HCT116 (cell line): ENCODE results near the gene ZP1. TPM values are rescaled to one million over a fixed set of nuclear protein-coding genes. Genes with fewer than 3 reads are reported as not detected.

ENCODE experiments used
- ATAC-seq: fragments of 200-7000 bp; cut with Tn5 transposase; 2 replicates; pipeline ENCODE4 v1.9.1; 2020; ENCODE audit warnings: mild to moderate bottlenecking, moderate library complexity
- BruUV-seq: library from RNA; stranded (reverse); fragments of 400-500 nt; replicated peaks from 2 replicates; lab custom pipeline; 2021; lab: Mats Ljungman, UMichigan
- CTCF ChIA-PET: fragments of 300-600 bp; sonication (Branson Sonifier 250); formaldehyde crosslinking; loops from one replicate; lab custom pipeline; 2021; ENCODE audit warnings: antibody characterized with exemption; lab: Charles Lee
- POLR2A ChIA-PET: fragments of 300-600, 350-600 bp; sonication (Branson Sonifier 250); formaldehyde crosslinking; loops from one replicate; lab custom pipeline; 2021; ENCODE audit warnings: antibody characterized with exemption; lab: Charles Lee
- RAD21 ChIA-PET, 2 experiments: fragments of 300-600 bp; sonication (Branson Sonifier 250); formaldehyde crosslinking; loops; one replicate each; lab custom pipeline; 2023; ENCODE audit warnings: low total read pairs in 2 of 2; ENCODE audit not compliant: uncharacterized antibody in 2 of 2, unreplicated experiment in 2 of 2, low non-redundant PET in 1 of 2; lab: Charles Lee
- DNase-seq: peaks from one replicate; pipeline ENCODE4 v3.0.0-alpha.2; 2010; ENCODE audit warnings: low read depth, low spot score
- H2AFZ ChIP-seq: fragments of 200-600 bp; shearing (Covaris generic), sonication (generic); 2 replicates; pipeline ENCODE4 v1.6.1; 2017; ENCODE audit warnings: low read depth, mixed run types, mixed read lengths, antibody characterized with exemption, low read length; ENCODE audit not compliant: poor library complexity, severe bottlenecking
- H3K27ac ChIP-seq: 2 replicates; pipeline ENCODE4 v1.5.1; 2012; ENCODE audit warnings: low read depth, low read length
- H3K27me3 ChIP-seq: fragments of 200-600 bp; sonication (generic); 2 replicates; pipeline ENCODE4 v1.6.1; 2016; ENCODE audit warnings: mixed run types, low read length, mixed read lengths; ENCODE audit not compliant: insufficient read depth
- H3K36me3 ChIP-seq, 2 experiments: fragments of 200-500 bp in 1 of 2; fragments of 200-600 bp in 1 of 2; sonication (Bioruptor generic) in 1 of 2; sonication (generic) in 1 of 2; 2 replicates each; pipeline versions ENCODE4 v1.5.1 to v1.6.1; 2014 to 2016; ENCODE audit warnings: low read length in 2 of 2, inconsistent platforms in 1 of 2, mixed read lengths in 1 of 2, mixed run types in 1 of 2; ENCODE audit not compliant: insufficient read depth in 2 of 2, control insufficient read depth in 1 of 2
- H3K4me1 ChIP-seq, 2 experiments: fragments of 200-600 bp in 1 of 2; sonication (generic) in 1 of 2; 2 replicates each; pipeline versions ENCODE4 v1.5.1 to v1.6.1; 2012 to 2017; ENCODE audit warnings: low read length in 2 of 2, inconsistent platforms in 1 of 2, mild to moderate bottlenecking in 1 of 2, mixed read lengths in 1 of 2, mixed run types in 1 of 2, moderate library complexity in 1 of 2; ENCODE audit not compliant: insufficient read depth in 2 of 2, control insufficient read depth in 1 of 2
- H3K4me2 ChIP-seq: fragments of 200-600 bp; sonication (generic); 2 replicates; pipeline ENCODE4 v1.6.1; 2017; ENCODE audit warnings: mixed run types, low read length, mixed read lengths
- H3K4me3 ChIP-seq, 2 experiments: fragments of 200-600 bp in 1 of 2; sonication (generic) in 1 of 2; replicated peaks in 1 of 2; 2 replicates each; pipeline ENCODE4 v1.5.1; 2011 to 2016; ENCODE audit warnings: low read length in 2 of 2, control low read depth in 1 of 2, low read depth in 1 of 2, mild to moderate bottlenecking in 1 of 2, mixed read lengths in 1 of 2, mixed run types in 1 of 2
- H3K79me2 ChIP-seq: fragments of 200-600 bp; sonication (generic); 2 replicates; pipeline ENCODE4 v1.6.1; 2017; ENCODE audit warnings: mild to moderate bottlenecking, mixed run types, low read length, moderate library complexity, mixed read lengths; ENCODE audit not compliant: insufficient read depth
- H3K9ac ChIP-seq: fragments of 200-600 bp; sonication (generic); 2 replicates; pipeline ENCODE4 v1.6.1; 2016; ENCODE audit warnings: low read length, mixed read lengths
- H3K9me2 ChIP-seq: fragments of 200-600 bp; sonication (generic), shearing (Covaris generic); 2 replicates; pipeline ENCODE4 v1.6.1; 2017; ENCODE audit warnings: mixed run types, mild to moderate bottlenecking, moderate library complexity; ENCODE audit not compliant: insufficient read depth
- H3K9me3 ChIP-seq, 2 experiments: fragments of 200-500 bp in 1 of 2; fragments of 200-600 bp in 1 of 2; sonication (Bioruptor generic) in 1 of 2; sonication (generic) in 1 of 2; 2 replicates each; pipeline ENCODE4 v1.6.1; 2014 to 2017; ENCODE audit warnings: low read length in 2 of 2, mixed read lengths in 2 of 2, inconsistent platforms in 1 of 2, low read depth in 1 of 2, mild to moderate bottlenecking in 1 of 2, mixed run types in 1 of 2, moderate library complexity in 1 of 2; ENCODE audit not compliant: control insufficient read depth in 1 of 2, insufficient read depth in 1 of 2
- H4K20me1 ChIP-seq: fragments of 200-600 bp; sonication (generic), shearing (Covaris generic); 2 replicates; pipeline ENCODE4 v1.6.1; 2017; ENCODE audit warnings: mixed run types, mild to moderate bottlenecking, moderate library complexity; ENCODE audit not compliant: insufficient read depth
- CBX3 ChIP-seq: IDR thresholded peaks from 2 replicates; pipeline ENCODE4 v1.6.1; 2012; ENCODE audit warnings: low read depth
- ELF1 ChIP-seq: IDR thresholded peaks from 2 replicates; pipeline ENCODE4 v1.6.1; 2012; ENCODE audit warnings: low read depth, borderline replicate concordance
- EZH2 ChIP-seq: fragments of 200-600 bp; sonication (generic); IDR thresholded peaks from 2 replicates; pipeline ENCODE4 v1.6.1; 2017; ENCODE audit warnings: antibody characterized with exemption, mixed run types
- FOSL1 ChIP-seq: IDR thresholded peaks from 2 replicates; pipeline ENCODE4 v1.6.1; 2012; ENCODE audit warnings: low read depth
- MAX ChIP-seq: IDR thresholded peaks from 2 replicates; pipeline ENCODE4 v1.6.1; 2012
- POLR2AphosphoS5 ChIP-seq: IDR thresholded peaks from 2 replicates; pipeline ENCODE4 v1.6.1; 2011; ENCODE audit warnings: mild to moderate bottlenecking, low read depth, low read length, moderate library complexity
- RAD21 ChIP-seq: IDR thresholded peaks from 2 replicates; pipeline ENCODE4 v1.6.1; 2012; ENCODE audit warnings: low read depth, mild to moderate bottlenecking
- SIN3A ChIP-seq: IDR thresholded peaks from 2 replicates; pipeline ENCODE4 v1.6.1; 2012; ENCODE audit warnings: low read depth
- SP1 ChIP-seq: IDR thresholded peaks from 2 replicates; pipeline ENCODE4 v1.6.1; 2012; ENCODE audit warnings: low read depth
- TCF7L2 ChIP-seq: IDR thresholded peaks from 2 replicates; pipeline ENCODE4 v1.7.0; 2011; ENCODE audit warnings: borderline replicate concordance, inconsistent platforms; ENCODE audit not compliant: insufficient read depth, insufficient read length; ENCODE audit errors: extremely low read depth
- YY1 ChIP-seq: IDR thresholded peaks from 2 replicates; pipeline ENCODE4 v1.6.1; 2011; ENCODE audit warnings: low read length, low read depth, moderate library complexity, mild to moderate bottlenecking; ENCODE audit not compliant: insufficient replicate concordance; ENCODE audit errors: extremely low read depth
- ZNF274 ChIP-seq: fragments of 200-500 bp; sonication (Bioruptor generic); IDR thresholded peaks from 2 replicates; pipeline ENCODE4 v1.6.1; 2014; ENCODE audit warnings: mild to moderate bottlenecking, low read depth, low read length, inconsistent platforms
- intact Hi-C: fragments of 100-400 bp; cut with micrococcal nuclease; formaldehyde crosslinking; loops from 2 replicates; pipeline ENCODE4 v1.10.0; 2022
- total RNA-seq: library from RNA; stranded (reverse); gene quantifications from one replicate; pipeline ENCODE4 v1.2.1, GENCODE V29; 2021; ENCODE audit not compliant: unreplicated experiment
- TF ChIP-seq, protein P1 (sequence below): IDR thresholded peaks from 2 replicates; pipeline ENCODE4 v1.6.1; 2012

Gene ZP1
- total RNA-seq, 1 experiment from 2014 or later: not detected

DNA sequence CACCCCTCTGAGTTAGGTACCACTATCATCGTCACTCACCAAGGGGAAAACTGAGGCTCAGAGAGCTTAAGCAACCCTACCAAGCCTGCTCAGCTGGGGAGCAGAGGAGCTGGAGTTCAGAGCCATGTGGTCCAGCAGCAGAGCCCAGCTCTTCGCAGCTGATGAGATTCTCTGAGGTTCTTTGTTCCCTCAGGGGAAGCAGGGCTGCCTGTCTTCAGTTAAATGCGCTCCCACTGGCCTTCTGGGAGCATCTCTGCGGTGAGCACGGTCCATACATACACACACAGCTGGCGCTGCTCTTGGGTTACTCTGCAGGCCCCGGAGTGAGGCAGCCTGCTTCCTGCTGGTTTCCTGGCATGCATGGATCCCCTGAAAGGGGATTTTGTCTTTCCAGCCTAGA lies 6.4 kb upstream of the ZP1 start:
- ChIA-PET POLR2A (no interaction called here), RAD21 (no interaction called here), CTCF (no interaction called here)
- no peak for ATAC-seq
- Histone ChIP-seq H3K9me2 (no peaks in the 10 kb centered on the region), H3K4me1 (no peaks in the 10 kb centered on the region), H3K9ac (no peak overlapping the region), H3K4me3 (no peak overlapping the region), H3K79me2 (no peaks in the 10 kb centered on the region), H2AFZ (no peak overlapping the region), H4K20me1 (no peaks in the 10 kb centered on the region), H3K9me3 (no peaks in the 10 kb centered on the region), H3K4me2 (no peak overlapping the region), H3K27ac (no peak overlapping the region), H3K36me3 (no peaks in the 10 kb centered on the region), H3K27me3 (0 out of 2 replicates have a peak, but pooled peaks cover 4% of the 10 kb centered on the region)
- intact Hi-C loops: no loop called here
- no peak for DNase-seq
- BruUV-seq: no TSS peak
- TF ChIP-seq MAX: no peak
- TF ChIP-seq ZNF274: no peak
- TF ChIP-seq YY1: no peak
- no peak for TF ChIP-seq CBX3
- no peak for TF ChIP-seq POLR2AphosphoS5

- H3K9ac ChIP-seq: no peak overlapping the region
- DNase-seq: no peak
- H4K20me1 ChIP-seq: no peaks in the 10 kb centered on the region
- TF ChIP-seq EZH2 (no peak), POLR2AphosphoS5 (no peak), SIN3A (no peak), TCF7L2 (no peak), RAD21 (no peak), MAX (no peak), SP1 (no peak), ELF1 (no peak), ZNF274 (no peak), FOSL1 (no peak)
- TF ChIP-seq, protein P1, sequence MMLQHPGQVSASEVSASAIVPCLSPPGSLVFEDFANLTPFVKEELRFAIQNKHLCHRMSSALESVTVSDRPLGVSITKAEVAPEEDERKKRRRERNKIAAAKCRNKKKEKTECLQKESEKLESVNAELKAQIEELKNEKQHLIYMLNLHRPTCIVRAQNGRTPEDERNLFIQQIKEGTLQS: no peak
- no peak overlapping the region for H3K27ac ChIP-seq
- H3K4me1 ChIP-seq: no peaks in the 10 kb centered on the region
- H3K4me2 ChIP-seq: no peak overlapping the region
- H3K4me3 ChIP-seq: no peak overlapping the region
- no peaks in the 10 kb centered on the region for H3K9me3 ChIP-seq
- no peaks in the 10 kb centered on the region for H3K36me3 ChIP-seq
- no peaks in the 10 kb centered on the region for H3K79me2 ChIP-seq
- H2AFZ ChIP-seq: no peak overlapping the region
- no TSS peak for BruUV-seq
- ChIA-PET POLR2A (no interaction called here), RAD21 (no interaction called here), CTCF (no interaction called here)
- no peaks in the 10 kb centered on the region for H3K9me2 ChIP-seq
- no peak for ATAC-seq
- 0 out of 2 replicates have a peak, but pooled peaks cover 4% of the 10 kb centered on the region for H3K27me3 ChIP-seq
- intact Hi-C loops: no loop called here
Observed at GRCh38 chr11:60862171-60862570, 5.2 kb upstream of the ZP1 start.
